HepG2 (cell line): ENCODE measurements around the gene ABHD12. TPM values are rescaled to one million over a fixed set of nuclear protein-coding genes. Genes with fewer than 3 reads are reported as not detected.

Experiments used
- ATF7 ChIP-seq, 2 experiments: fragments of 450-650 bp in 1 of 2; sonication (generic) in 1 of 2; formaldehyde crosslinking in 1 of 2; IDR thresholded peaks; 2 replicates each; pipeline versions ENCODE4 v1.4.0 to v1.6.1; 2016 to 2020; ENCODE audit warnings: antibody characterized with exemption in 1 of 2, mild to moderate bottlenecking in 1 of 2, missing genetic modification reagents in 1 of 2
- BATF2 ChIP-seq: sonication (generic); formaldehyde crosslinking; IDR thresholded peaks from 2 replicates; pipeline ENCODE4 v1.8.0; 2022; ENCODE audit warnings: mild to moderate bottlenecking, missing genetic modification reagents, moderate library complexity
- CEBPB ChIP-seq: IDR thresholded peaks from 2 replicates; pipeline ENCODE4 v1.6.1; 2011; ENCODE audit warnings: low read depth, low read length, improper control_type of control experiment, borderline replicate concordance
- FOXK1 ChIP-seq: sonication (generic); formaldehyde crosslinking; IDR thresholded peaks from 2 replicates; pipeline ENCODE4 v1.4.0; 2020; ENCODE audit warnings: low read depth, missing genetic modification reagents, borderline replicate concordance
- FUBP1 ChIP-seq: sonication (generic); formaldehyde crosslinking; IDR thresholded peaks from 2 replicates; pipeline ENCODE4 v1.5.1; 2020; ENCODE audit warnings: missing genetic modification reagents, mild to moderate bottlenecking, borderline replicate concordance
- KLF11 ChIP-seq: IDR thresholded peaks from 2 replicates; pipeline ENCODE4 v1.6.1; 2016; ENCODE audit warnings: missing compliant biosample characterization
- TBX3 ChIP-seq: fragments of 450-650 bp; IDR thresholded peaks from 2 replicates; pipeline ENCODE4 v1.6.1; 2017; ENCODE audit warnings: antibody characterized with exemption, mild to moderate bottlenecking, inconsistent platforms, borderline replicate concordance
- YY1 ChIP-seq: IDR thresholded peaks from 2 replicates; pipeline ENCODE4 v1.6.1; 2011; ENCODE audit warnings: low read length, low read depth, moderate library complexity, mild to moderate bottlenecking; ENCODE audit not compliant: insufficient read depth, insufficient replicate concordance
- ZBTB38 ChIP-seq: sonication (generic); formaldehyde crosslinking; IDR thresholded peaks from 2 replicates; pipeline ENCODE4 v1.5.1; 2020; ENCODE audit warnings: mild to moderate bottlenecking, missing genetic modification reagents
- ZNF232 ChIP-seq: sonication (generic); formaldehyde crosslinking; IDR thresholded peaks from 2 replicates; pipeline ENCODE4 v1.4.0; 2020; ENCODE audit warnings: missing genetic modification reagents, borderline replicate concordance
- ZNF253 ChIP-seq: sonication (generic); formaldehyde crosslinking; IDR thresholded peaks from 2 replicates; pipeline ENCODE4 v1.8.0; 2022; ENCODE audit warnings: mild to moderate bottlenecking, missing genetic modification reagents, borderline replicate concordance
- ZNF274 ChIP-seq: sonication (generic); formaldehyde crosslinking; IDR thresholded peaks from 2 replicates; pipeline ENCODE4 v1.5.1; 2020; ENCODE audit warnings: mild to moderate bottlenecking, missing genetic modification reagents
- ZNF557 ChIP-seq: sonication (generic); formaldehyde crosslinking; IDR thresholded peaks from 2 replicates; pipeline ENCODE4 v1.4.0; 2020; ENCODE audit warnings: missing genetic modification reagents
- ZNF580 ChIP-seq: IDR thresholded peaks from 2 replicates; pipeline ENCODE4 v1.6.1; 2016; ENCODE audit warnings: low read depth, borderline replicate concordance
- ZNF598 ChIP-seq: sonication (generic); formaldehyde crosslinking; IDR thresholded peaks from 2 replicates; pipeline ENCODE4 v1.5.1; 2020; ENCODE audit warnings: mild to moderate bottlenecking, missing genetic modification reagents, borderline replicate concordance
- ZNF761 ChIP-seq: sonication (generic); formaldehyde crosslinking; conservative IDR thresholded peaks from 2 replicates; pipeline ENCODE4 v1.4.0; 2020; ENCODE audit warnings: mild to moderate bottlenecking, missing genetic modification reagents
- polyA plus RNA-seq, 8 experiments: library from polyadenylated mRNA; depleted of rRNA in 3 of 8; stranded (reverse) in 7 of 8; unstranded in 1 of 8; fragments of >200 nt; fragmentation: Illumina TruSeq in 4 of 8; extraction: Trizol in 4 of 8; gene quantifications; 2 replicates each; pipeline versions ENCODE4 v1.2.1 to v1.2.3, GENCODE V29; 2011 to 2016; ENCODE audit warnings: low read depth in 4 of 8, missing spikeins in 1 of 8, mixed read lengths in 1 of 8; ENCODE audit not compliant: insufficient read depth in 1 of 8
- total RNA-seq, 5 experiments: library from RNA; depleted of rRNA; stranded (reverse); fragments of >200 nt; fragmentation: Illumina TruSeq; extraction: Trizol; gene quantifications; 2 replicates each; pipeline ENCODE4 v1.2.3, GENCODE V29; 2016; ENCODE audit warnings: low read depth in 1 of 5

The ABHD12 gene
- total and polyA plus RNA-seq, 2 of the 13 experiments (the other 11 are each of a cell fraction or from before 2014, with no cell fraction given): 23.5 to 72.1 TPM

- TF ChIP-seq ZNF580 (CRISPR knock-in tag): no peak
- TF ChIP-seq CEBPB: peak; percentile 42; the same call in 1 of the 2 replicates
- TF ChIP-seq TBX3: no peak
- TF ChIP-seq YY1: no peak
- no peak for TF ChIP-seq ZNF253
- TF ChIP-seq FUBP1: 0 out of 2 replicates have a peak, but pooled peaks have one; percentile 24
- no peak for TF ChIP-seq ZNF557 (CRISPR knock-in tag)
- 0 out of 2 replicates have a peak, but pooled peaks have one; percentile 4 for TF ChIP-seq ZNF232
- TF ChIP-seq ZNF761 (CRISPR knock-in tag): 0 out of 2 replicates have a peak, but pooled peaks have one; percentile 24
- peak; percentile 51; the same call in 1 of the 2 replicates for TF ChIP-seq ZNF274 (CRISPR knock-in tag)
- no peak for TF ChIP-seq FOXK1 (CRISPR knock-in tag)
- TF ChIP-seq ZNF598 (CRISPR knock-in tag): 0 out of 2 replicates have a peak, but pooled peaks have one; percentile 60
- no peak for TF ChIP-seq KLF11 (CRISPR knock-in tag)
- TF ChIP-seq BATF2 (CRISPR knock-in tag): no peak
- no peak for TF ChIP-seq ATF7 (IDR thresholded peaks at IDR 0.05)
- TF ChIP-seq ATF7 (CRISPR knock-in tag; IDR thresholded peaks at IDR 0.05): 0 out of 2 replicates have a peak, but pooled peaks have one; percentile 18
- TF ChIP-seq ZBTB38 (CRISPR knock-in tag): 0 out of 2 replicates have a peak, but pooled peaks have one; percentile 5
These were observed 11.5 kb downstream of the ABHD12 start (continued) for GRCh38 chr20:25378884-25379733.
